ENCODE results near the gene P4HA1.
"Not testable (repeated sequence)": the region's sequence is repeated elsewhere in the genome, so short reads cannot be mapped to it uniquely, and the experiment has no call there.

Gene P4HA1

DNA sequence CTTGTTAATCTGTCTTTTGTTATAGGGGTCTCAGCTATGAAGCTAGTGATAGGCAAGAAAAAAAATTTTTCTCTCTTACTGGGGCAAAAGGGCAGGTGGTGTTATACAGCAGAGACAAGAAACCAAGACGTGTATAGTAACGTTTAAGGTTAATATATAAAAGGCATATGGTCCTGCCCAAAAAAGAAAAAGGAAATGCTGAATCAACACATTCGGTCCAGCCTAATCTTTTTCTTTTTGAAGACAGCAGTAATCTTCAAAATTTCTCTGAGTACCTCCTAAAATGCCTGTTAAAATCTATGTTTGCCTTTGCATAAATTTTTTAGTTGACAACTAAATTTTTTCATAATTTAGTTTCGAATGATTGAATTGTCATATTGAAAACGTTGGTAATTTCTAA lies 54.5 kb downstream of the P4HA1 start:
- DNase-seq (ENCODE audit: low spot score) = no peak

DNA sequence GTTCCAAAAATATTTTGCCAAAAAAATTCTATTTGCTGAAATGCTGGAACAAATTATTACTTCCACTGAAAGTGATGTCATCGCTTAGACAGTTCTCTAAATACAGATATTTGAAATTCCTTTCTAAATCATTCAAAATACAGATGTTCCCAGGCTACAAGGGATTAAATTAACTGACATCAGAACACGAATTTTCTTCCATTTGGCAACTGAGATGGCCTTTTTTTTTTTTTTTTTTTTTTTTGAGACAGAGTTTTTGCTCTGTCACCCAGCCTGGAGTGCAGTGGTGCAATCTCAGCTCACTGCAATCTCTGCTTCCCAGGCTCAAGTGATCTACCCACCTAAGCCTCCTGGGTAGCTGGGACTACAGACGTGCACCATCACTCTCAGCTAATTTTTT lies 57.0 kb downstream of the P4HA1 start:
- DNase-seq (ENCODE audit: low spot score) = no peak

DNA sequence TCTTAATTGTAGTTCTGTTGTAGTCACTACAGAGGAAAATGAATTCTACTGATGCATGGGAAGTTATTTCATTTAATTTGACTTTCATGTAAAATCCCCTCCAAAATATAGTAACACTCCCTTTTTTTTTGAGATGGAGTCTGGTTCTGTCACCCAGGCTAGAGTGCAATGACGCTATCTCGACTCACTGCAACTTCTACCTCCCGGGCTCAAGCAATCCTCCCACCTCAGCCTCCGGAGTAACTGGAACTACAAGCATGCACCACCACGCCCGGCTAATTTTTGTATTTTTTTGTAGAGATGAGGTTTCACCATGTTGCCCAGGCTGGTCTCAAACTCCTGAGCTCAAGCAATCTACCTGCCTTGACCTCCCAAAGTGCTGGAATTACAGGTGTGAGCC lies 60.4 kb downstream of the P4HA1 start:
- DNase-seq (ENCODE audit: low spot score) = not testable (repeated sequence)

DNA sequence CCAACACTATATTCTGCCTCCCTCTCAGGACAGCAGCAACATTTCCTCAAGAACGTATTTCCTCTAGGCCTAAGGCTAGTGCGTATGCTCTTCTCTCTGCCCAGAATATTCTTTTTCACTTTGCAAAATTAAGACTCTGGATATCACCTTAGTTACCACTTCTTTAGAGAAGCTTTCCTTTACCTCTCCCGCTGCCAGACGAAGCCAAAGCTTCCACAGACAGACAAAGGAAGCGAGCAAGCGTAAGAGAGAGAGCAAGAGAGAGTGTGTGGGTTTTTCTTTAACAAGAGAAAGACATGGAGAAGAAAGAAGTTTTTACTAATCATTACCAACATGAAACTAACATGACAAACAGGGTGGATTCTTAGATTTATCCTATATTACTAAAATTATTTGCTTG lies 64.1 kb downstream of the P4HA1 start:
- no peak for DNase-seq (ENCODE audit: low spot score)

DNA sequence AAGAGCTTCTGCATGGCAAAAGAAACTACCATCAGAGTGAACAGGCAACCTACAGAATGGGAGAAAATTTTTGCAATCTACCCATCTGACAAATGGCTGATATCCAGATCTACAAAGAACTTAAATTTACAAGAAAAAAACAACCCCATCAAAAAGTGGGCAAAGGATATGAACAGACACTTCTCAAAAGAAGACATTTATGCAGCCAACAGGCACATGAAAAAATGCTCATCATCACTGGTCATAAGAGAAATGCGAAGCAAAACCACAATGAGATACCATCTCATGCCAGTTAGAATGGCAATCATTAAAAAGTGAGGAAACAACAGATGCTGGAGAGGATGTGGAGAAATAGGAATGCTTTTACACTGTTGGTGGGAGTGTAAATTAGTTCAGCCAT lies 70.0 kb downstream of the P4HA1 start:
- not testable (repeated sequence) for DNase-seq (ENCODE audit: low spot score)

DNA sequence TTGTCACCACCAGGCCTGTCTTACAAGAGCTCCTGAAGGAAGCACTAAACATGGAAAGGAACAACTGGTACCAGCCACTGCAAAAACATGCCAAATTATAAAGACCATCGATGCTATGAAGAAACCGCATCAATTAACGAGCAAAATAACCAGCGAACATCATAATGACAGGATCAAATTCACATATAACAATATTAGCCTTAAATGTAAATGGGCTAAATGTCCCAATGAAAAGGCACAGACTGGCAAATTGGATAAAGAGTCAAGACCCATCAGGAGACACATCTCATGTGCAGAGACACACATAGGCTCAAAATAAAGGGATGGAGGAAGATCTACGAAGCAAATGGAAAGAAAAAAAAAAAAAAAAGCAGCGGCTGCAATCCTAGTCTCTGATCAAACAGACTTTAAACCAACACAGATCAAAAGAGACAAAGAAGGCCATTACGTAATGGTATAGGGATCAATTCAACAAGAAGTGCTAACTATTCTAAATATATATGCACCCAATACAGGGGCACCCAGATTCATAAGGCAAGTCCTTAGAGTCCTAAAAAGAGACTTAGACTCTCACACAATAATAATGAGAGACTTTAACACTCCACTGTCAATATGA lies 73.1 kb downstream of the P4HA1 start:
- not testable (repeated sequence) for DNase-seq (ENCODE audit: low spot score)

DNA sequence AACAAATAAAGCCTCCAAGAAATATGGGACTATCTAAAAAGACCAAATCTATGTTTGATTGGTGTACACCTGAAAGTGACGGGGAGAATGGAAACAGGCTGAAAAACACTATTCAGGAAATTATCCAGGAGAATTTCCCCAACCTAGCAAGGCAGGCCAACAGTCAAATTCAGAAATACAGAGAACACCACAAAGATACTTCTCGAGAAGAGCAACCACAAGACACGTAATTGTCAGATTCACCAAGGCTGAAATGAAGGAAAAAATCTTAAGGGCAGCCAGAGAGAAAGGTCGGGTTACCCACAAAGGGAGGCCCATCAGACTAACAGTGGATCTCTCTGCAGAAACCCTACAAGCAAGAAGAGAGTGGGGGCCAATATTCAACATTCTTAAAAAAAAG lies 73.7 kb downstream of the P4HA1 start:
- not testable (repeated sequence) for DNase-seq (ENCODE audit: low spot score)

DNA sequence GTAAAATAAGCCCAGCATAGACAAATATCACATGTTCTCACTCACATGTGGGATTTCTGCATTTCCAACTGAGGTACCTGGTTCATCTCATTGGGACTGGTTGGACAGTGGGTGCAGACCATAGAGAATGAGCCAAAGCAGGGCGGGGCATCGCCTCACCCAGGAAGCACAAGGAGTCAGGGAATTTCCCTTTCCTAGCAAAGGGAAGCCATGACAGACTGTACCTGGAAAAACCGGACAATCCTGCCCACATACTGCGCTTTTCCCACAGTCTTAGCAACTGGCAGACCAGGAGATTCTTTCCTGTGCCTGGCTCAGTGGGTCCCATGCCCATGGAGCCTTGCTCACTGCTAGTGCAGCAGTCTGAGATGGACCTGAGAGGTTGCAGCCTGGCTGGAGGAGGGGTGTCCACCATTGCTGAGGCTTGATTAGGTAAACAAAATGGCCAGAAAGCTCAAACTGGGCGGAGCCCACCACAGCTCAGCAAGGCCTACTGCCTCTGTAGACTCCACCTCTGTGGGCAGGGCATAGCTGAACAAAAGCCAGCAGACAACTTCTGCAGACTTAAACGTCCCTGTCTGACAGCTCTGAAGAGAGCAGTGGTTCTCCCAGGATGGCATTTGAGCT lies 75.0 kb downstream of the P4HA1 start:
- DNase-seq (ENCODE audit: low spot score) = not testable (repeated sequence)

DNA sequence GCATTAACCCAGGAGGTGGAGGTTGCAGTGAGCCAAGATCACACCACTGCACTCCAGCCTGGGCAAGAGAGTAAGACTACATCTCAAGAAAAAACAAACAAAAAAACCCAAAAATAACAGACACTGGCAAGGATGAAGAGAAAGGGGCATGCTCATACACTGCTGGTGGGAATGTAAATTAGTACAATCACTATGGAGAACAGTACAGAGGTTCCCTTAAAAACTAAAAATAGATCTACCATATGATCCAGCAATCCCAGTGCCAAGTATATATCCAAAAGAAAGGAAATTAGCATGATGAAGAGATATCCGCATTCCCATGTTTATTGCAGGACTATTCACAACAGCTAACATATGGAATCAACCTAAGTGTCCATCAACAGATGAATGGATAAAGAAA lies 75.6 kb downstream of the P4HA1 start:
- DNase-seq (ENCODE audit: low spot score) = no peak

DNA sequence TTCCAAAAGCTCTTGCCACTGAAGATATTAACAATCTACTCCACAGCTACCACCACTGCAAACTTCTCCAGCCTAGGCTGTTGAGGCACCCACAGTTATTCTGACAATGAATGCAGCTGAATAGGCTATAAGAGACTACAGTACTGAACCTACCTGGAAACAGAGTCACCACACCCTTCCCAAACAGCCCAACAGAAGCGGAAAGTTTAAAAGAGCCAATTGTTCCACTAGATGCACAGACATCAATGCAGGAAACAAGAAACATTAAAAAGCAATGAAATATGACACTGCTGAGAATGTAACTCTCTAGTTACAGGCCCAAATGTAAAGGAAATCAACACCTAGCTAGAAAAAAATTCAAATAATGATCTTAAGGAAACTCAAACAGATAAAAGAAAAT lies 77.6 kb downstream of the P4HA1 start:
- no peak for DNase-seq (ENCODE audit: low spot score)

DNA sequence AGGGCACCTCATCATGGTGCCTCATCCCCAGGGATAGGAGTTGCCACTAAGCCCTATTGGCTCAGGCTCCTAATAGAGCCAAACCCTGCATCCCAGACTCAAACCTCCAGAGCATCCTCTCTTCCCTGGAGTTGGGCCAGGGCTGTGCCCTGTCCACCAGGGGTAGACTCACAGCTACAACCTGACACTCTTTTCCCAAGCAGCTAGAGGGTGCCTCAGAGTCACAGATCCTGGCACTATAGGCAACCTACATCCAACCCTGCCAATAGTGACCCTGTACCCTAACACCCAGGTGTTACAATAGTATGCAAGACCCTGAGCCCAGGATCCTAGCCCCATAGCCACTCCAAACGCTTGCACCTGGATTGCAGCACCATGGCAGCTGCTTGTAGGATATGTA lies 78.0 kb downstream of the P4HA1 start:
- no peak for DNase-seq (ENCODE audit: low spot score)

DNA sequence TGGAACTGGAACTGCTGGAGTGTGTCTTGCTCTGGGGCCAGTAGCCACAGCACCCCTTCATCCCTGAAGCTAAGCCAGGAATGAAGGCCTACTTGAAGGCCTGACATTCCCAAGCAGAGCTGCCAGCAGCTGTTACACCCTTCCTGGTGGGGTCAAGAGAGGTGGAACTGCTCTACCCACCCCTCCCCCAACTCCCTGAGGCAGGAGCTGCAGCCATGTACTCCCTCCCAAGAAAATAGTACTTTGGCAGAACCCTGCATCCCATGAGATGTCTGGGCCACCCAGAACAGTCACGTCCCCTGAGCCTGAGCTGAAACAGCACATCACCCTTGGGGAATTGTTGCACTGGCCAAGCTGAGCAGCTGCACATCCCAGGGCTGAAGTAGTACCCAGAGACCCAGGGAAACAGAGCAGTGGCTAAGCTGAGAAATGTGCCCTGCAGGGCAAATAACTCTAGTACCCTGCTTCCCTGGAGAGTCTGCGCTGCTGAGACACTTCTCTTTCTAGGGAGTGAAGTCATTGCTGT lies 78.6 kb downstream of the P4HA1 start:
- DNase-seq (ENCODE audit: low spot score) = no peak

DNA sequence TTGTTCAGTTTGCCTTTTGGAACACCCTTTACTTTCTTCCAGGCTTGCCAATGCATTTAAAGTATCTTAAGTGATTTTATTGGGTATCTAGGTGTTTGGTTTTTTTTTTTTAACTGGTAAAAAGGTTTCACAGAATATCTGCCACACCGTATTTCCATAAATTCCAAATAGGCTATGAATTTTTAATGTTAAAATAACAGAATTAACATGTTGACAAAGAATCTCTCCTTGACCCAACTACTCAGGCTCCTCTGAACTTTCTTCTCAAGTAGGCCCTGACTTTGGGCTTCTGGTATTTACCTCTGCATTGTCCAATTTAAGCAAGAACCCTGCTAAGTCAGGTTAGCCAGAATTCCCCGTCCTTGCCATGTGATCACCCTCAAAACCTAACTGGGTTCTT lies 80.9 kb downstream of the P4HA1 start:
- DNase-seq (ENCODE audit: low spot score) = no peak

DNA sequence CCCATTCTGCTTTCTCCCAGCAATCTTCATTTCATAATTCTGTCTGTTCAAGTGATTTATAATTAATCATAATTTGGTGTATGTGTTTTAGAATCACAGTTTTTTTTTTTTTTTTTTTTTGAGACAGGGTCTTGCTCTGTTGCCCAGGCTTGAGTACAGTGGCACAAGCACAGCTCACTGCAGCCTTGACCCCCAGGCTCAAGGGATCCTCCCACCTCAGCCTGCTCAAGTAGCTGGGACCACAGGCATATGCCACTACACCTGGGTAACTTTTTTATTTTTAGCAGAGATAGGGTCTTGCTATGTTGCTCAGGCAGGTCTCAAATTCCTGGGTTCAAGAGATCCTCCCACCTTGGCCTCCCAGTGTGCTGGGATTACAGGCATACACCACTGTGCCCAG lies 92.8 kb downstream of the P4HA1 start:
- no peak for DNase-seq (ENCODE audit: low spot score)

DNA sequence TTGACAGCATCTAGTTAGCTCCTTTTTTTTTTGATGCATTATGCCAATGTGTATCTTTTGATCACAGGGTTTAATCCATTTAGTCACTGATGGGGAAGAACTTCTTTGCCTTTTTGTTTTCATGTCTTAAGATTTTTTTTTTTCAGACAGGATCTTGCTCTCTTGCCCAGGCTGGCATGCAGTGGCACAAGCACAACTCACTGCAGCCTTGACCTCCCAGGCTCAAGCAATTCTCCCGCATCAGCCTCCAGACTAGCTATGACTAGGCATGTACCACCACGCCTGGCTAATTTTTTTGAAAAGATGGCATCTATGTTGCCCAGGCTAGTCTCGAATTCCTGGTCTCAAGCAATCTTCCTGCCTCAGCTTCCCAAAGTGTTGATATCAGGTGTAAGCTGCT lies 95.7 kb downstream of the P4HA1 start:
- DNase-seq (ENCODE audit: low spot score) = no peak

DNA sequence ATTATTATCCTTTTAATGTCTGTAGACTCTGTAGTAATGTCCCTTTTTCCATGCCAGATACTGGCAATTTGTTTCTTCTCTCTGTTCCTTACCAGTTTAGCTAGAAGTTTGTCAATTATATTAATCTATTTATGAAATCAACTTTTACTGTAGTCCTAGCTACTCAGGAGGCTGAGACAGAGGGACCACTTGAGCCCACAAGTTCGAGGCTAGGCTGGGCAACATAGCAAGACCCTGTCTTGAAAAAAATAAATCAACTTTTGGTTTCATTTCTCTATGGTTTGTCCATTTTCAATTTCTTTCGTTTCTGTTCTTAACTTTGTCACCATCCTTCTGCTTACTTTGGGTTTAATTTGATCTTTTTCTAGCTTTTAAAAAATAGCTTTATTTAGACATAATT lies 99.6 kb downstream of the P4HA1 start:
- no peak for DNase-seq (ENCODE audit: low spot score)

DNA sequence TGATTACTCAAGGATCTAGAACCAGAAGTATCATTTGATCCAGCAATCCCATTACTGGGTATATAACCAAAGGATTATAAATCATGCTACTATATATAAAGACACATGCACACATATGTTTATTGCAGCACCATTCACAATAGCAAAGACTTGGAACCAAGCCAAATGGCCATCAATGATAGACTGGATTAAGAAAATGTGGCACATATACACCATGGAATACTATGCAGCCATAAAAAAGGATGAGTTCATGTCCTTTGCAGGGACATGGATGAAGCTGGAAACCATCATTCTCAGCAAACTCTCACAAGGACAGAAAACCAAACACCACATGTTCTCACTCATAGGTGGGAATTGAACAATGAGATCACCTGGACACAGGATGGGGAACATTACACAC lies 101.2 kb downstream of the P4HA1 start:
- not testable (repeated sequence) for DNase-seq (ENCODE audit: low spot score)

DNA sequence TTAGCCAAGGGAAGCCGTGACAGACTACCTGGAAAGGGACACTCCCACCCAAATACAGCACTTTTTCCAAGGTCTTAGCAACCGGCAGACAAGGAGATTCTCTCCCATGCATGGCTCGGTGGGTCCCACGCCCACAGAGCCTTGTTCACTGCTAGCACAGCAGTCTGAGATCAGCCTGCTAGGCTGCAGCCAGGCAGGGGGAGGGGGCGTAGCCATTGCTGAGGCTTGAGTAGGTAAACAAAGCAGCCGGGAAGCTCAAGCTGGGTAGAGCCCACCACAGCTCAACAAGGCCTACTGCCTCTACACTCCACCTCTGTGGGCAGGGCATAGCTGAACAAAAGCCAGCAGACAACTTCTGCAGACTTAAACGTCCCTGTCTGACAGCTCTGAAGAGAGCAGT lies 106.9 kb downstream of the P4HA1 start:
- DNase-seq (ENCODE audit: low spot score) = not testable (repeated sequence)

DNA sequence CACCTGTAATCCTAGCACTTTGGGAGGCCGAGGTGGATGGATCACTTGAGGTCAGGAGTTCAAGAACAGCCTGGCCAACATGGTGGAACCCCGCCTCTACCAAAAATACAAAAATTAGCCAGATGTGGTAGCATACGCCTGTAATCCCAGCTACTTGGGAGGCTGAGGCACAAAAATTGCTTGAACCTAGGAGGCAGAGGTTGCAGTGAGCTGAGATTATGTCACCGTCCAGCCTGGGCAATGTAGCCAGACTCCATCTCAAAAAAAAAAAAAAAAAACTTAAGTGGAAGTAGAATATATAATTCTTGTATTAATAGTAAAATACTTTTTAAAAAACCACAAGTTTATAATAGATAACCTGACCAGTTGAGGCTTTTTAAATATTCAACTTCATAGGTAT lies 112.0 kb downstream of the P4HA1 start:
- not testable (repeated sequence) for DNase-seq (ENCODE audit: low spot score)

DNA sequence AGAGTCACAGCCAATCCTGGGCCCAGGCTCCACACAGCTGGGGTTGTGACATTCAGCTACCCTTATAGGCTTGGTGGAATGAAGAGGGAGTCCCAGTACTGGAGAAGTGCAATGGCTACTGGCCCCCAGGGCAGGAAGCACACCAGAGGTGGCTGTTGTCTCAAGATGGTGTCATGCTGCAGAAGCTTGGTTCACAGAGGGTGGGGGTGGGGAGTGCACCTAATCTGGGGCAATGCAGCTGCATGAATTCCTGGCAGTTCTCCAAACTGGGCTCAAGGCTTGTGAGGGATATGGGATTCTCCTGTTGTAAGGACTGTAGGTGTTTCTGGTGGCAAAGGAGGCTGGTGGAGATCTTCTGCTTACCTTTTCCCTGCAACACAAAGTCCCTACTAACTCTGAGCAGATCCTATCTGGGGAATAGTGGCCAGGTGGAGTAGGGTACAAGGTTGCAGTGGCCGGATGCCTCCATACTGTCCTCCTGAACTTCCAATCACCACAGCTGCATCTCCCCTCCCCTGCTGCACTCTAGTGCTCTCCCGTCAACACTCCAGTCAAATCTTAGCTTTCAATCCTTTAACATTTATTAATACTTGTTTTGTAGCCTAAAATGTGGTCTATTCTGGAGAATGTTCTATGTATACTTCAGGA lies 114.7 kb downstream of the P4HA1 start:
- DNase-seq (ENCODE audit: low spot score) = no peak

DNA sequence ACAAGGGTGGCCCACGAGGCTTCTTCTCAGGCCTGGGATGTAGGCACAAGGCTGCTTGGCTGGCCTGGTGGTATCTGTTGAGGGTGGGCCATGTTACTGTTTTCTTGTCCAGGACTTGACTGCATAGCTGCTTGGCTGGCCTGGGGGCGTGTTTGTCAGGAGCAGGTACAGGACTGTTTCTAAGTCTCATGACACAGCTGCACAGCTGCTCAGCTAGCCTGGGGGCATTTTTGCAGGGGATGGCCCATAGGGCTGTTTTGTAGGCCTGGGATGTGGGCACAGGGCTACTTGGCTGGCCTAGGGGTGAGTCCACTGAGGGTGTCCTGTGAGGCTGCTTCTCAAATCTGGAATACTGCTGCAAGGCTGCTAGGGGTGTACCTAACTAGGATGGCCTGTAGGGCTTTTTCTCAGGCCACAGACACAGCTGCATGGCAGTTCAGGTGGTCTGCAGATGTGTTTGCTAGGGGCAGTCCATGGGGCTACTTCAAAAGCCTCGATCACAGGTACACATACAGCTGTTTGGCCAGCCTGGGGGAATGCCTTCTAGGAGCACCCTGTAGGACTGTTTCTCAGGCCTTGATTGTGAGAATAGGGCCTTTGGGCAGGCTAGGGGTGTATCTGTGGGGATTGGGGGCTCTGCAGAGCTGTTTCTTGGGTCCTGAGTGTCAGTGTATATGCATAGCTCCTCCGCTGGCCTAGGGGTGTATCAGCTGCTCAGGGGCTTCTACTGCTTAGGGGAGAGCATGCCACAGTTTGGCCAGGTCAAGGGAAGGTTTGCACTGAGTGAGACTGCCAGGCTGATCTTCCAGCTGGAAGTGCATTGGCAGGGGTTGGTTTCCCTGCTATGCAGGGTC lies 115.4 kb downstream of the P4HA1 start:
- no peak for DNase-seq (ENCODE audit: low spot score)

DNA sequence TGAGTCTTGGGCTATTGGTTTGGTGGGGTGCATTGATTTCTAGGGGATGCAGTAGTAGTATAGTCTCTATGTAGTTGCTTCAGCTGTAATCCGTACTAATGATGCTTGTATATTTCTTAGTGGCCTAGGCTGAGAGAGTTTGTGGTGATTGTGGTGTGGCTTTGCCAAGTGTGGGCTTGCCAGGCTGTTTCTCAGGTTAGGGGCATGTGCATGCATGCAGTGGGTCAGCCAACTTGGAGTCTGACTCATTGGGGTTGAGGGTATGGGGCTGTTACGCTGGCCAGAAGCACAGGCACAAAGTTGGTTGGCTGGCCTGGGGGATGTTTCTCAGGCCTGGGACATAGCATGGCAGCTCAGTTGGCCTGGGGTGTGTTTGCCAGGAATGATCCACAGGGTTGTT lies 116.3 kb downstream of the P4HA1 start:
- no peak for DNase-seq (ENCODE audit: low spot score)

DNA sequence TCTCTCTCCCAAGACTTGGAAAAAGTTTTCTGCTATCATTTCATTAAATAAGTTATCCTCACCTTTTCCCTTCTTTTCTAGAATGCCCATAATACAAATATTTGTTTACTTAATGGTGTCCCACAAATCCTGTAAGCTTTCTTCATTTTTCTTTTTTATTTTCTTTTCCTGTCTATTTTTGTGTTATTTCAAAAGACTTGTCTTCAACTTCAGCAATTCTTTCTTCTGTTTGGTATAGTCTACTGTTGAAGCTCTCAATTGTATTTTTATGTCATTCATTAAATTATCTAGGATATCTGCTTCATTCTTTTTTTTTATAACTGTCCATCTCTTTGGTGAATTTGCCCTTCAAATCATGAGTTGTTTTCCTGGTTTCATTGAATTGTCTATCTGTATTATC lies 117.0 kb downstream of the P4HA1 start:
- DNase-seq (ENCODE audit: low spot score) = no peak

All from HuH-7 (cell line).